ENCODE results near the gene PARG.
"Not testable (repeated sequence)": the region's sequence is repeated elsewhere in the genome, so short reads cannot be mapped to it uniquely, and the experiment has no call there.

Gene PARG

DNA sequence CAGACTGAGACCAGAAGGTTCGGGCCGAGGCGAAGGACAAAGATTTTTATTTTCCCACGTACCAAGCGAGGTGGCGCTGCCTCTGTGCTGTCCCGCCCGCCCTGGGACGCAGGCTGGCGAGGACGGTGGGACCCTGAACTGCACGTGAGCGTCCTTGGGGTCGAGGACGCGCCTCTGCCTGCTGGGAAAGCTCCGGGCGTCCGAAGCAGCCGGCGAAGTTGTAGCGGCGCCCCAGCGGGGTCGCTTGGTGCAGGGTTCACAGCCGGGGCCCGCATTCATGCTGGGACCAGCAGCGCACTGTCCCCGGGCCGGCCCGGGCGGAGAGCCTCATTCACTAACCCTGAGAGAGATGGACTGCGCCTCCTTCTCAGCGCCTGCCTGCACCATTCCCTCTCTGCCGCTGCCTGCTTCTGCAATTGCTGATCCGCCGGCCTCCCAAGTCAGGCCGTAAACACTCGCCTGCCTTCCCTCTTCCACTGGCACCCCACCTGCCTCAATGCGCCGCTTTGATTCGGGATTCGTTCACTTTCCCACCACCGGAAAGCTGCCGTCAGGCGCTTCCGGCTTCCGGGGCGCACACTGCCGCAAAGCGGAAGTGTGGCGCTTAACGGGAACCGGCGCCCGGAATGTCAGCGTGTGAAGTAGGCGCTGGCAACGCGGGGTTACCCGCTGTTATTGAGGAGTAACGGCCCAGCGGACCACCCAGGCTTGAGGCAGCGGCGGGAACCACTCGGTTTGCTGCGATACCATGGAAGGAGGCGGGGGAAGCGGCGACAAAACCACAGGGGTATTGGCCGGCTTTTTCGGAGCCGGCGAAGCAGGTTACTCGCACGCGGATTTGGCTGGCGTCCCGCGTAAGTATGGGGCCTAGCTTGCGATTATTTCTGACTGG, at the start of gene PARG, which contains the start of gene TIMM23B:
Gene PARG (minus strand): TSS at position 581 of the 892 bp plus-strand sequence. CDS start 302 bp downstream, at position 279.
Gene TIMM23B (plus strand): TSS at position 607 of the 892 bp plus-strand sequence. CDS start 142 bp downstream, at position 749.
- TF ChIP-seq, protein P1, sequence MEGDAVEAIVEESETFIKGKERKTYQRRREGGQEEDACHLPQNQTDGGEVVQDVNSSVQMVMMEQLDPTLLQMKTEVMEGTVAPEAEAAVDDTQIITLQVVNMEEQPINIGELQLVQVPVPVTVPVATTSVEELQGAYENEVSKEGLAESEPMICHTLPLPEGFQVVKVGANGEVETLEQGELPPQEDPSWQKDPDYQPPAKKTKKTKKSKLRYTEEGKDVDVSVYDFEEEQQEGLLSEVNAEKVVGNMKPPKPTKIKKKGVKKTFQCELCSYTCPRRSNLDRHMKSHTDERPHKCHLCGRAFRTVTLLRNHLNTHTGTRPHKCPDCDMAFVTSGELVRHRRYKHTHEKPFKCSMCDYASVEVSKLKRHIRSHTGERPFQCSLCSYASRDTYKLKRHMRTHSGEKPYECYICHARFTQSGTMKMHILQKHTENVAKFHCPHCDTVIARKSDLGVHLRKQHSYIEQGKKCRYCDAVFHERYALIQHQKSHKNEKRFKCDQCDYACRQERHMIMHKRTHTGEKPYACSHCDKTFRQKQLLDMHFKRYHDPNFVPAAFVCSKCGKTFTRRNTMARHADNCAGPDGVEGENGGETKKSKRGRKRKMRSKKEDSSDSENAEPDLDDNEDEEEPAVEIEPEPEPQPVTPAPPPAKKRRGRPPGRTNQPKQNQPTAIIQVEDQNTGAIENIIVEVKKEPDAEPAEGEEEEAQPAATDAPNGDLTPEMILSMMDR (IDR thresholded peaks at IDR 0.05): not testable (repeated sequence)

DNA sequence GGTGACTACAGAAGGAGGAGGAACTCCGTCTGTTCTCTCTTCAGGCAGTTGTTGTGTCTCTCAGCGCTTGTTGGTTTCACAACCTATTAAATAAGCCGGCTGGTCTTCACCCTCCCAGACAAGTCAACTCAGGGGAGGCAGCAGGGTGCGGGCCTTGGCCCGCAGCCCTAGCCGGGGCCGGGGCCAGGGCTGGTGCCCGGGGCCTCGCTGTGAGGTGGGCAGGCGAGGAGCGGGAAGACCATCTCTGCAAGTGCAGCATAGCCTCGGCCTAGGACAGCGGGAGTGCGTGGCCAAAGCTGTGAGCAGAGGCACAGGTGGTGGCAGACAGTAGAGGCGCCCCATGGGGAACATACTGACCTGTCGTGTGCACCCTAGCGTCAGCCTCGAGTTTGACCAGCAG, 46.5 kb upstream of the PARG start, which contains the start of gene AGAP6:
Gene AGAP6 (plus strand): TSS at position 31 of the 400 bp plus-strand sequence. CDS start 310 bp downstream, at position 341.
- TF ChIP-seq, protein P1 (IDR thresholded peaks at IDR 0.05): not testable (repeated sequence)

DNA sequence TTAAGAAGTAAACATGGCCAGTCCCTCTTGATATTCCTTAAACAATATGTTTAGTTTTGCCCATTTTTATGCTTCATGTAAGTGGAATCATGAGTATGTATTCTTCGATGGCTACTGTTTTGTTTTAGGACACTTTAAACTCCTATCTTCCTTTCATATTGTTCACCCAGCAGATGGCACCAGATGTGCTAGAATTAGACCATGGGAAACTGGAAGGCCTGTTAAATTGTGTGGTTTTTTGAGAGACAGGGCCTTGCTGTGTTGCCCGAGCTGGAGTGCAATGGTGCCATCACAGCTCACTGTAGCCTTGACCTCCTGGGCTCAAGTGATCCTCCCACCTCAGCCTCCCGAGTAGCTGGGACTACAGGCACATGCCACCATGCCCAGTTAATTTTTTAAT, 11.3 kb upstream of the PARG start:
- TF ChIP-seq, protein P1 (IDR thresholded peaks at IDR 0.05): peak; percentile 26; the same call in 1 of the 2 replicates

DNA sequence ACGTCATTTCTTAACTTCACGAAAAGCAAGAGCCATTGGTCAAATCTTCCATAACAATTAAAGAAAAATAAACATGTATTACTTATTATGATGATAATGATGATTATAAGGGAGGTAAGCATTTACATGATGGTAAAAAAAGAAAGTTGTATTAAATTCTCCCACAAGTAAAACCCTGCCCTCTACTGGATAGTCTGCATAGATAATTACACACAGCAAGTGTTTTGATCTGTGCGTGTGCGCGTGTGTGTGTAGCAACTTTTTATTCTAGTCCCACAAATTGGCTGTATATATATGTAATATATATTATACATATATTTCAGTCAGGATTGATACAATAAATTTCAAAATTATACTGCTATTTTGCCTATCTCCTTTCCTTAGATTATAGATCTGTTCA, 51.8 kb downstream of the PARG start:
- TF ChIP-seq, protein P1 (IDR thresholded peaks at IDR 0.05): peak; percentile 47

DNA sequence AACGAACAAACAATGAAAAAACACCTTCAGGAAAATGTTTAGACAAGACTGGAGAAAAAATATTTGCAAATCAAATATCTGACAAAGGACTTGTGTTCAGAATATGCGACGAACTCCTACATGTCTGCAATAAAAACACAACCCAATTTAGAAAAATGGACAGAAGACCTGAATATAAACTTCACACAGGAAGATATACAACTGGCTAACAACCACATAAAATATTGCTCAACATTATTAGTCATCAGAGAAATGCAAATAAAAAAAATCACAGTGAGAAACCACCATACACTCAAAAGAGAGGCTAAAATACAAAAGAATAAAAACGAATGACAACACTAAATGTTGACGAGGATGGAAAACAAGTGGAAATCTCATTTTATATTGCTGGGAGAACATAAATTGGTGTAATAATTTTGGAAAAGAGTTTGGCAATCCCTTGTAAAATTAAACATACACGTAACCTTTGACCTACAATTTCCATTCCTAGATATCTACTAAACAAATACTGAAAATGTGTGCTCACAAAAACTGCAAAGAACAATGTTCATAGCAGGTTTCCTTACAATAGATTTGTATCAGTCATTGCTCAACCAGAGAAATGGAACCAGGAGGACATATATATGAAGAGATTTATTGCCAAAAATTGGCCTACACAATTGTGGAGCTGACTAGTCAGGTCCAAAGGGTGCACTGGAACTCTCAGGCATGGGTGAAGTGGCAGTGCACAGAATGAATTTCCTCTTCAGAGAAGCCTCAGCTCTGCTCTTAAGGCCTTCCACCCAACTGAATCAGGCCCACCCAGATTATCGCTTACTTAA, 96.8 kb downstream of the PARG start:
- TF ChIP-seq, protein P1 (IDR thresholded peaks at IDR 0.05): no peak

DNA sequence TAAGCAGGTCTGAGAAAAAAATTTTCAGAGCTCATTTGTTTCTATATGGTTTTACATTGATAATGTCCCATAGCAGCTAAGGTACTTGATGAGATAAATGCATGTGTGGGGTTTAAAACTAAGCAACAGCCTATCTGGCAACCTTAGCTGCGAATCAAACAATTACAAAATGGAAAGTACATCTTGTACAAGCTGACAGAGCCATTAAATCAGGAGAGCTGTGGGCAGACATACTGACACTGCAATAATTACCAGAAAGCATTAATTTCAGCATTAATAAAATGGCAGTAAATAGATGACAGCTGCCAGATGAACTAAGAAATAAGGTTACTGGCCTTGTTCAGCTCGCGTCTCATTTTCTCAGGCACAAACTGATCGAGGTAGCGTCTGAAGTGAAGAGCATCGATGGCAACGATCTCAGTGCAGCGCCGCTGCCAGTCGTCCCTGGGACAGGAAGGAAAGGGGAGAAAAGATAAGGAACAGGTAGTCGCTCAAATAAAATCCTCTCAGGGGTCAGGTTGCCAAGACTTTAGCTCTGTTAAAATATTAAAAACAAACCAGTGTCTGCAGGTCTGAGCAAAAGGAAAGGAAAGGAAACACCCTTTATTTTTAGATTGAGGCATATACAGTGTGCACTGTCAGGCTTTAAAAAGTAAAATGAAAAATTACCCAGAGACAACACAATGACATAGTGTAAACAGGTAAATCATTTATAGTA, 100.1 kb downstream of the PARG start:
- TF ChIP-seq, protein P1 (IDR thresholded peaks at IDR 0.05): no peak

DNA sequence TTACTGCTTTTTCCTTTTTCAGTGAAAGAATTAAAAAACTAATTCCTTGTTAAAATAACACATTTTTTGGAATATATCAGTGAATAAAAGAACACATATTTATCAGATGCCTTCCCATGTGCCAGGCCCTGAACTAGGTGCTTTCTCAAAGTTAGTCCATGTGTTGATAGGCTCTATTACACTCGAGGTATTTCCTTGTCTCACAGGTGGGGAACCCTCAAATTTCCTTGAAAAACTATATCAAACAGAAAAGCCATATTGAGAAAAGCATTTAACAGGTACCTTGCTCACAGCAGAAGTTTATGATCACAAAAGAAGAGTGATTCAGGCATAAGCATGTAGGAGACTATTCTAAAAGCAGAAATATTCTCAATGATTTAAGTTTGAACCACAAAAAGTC, 104.1 kb downstream of the PARG start:
- TF ChIP-seq, protein P1 (IDR thresholded peaks at IDR 0.05): no peak

Data from LNCAP (cell line).